ENCODE measurements around the gene HGF. TPM values are rescaled to one million over a fixed set of nuclear protein-coding genes. Genes with fewer than 3 reads are reported as not detected.
A peak's percentile ranks its signal among the peaks of the same experiment; 100 is the strongest.

HGF gene
- total RNA-seq, 1 donor: 33.2 TPM

DNA sequence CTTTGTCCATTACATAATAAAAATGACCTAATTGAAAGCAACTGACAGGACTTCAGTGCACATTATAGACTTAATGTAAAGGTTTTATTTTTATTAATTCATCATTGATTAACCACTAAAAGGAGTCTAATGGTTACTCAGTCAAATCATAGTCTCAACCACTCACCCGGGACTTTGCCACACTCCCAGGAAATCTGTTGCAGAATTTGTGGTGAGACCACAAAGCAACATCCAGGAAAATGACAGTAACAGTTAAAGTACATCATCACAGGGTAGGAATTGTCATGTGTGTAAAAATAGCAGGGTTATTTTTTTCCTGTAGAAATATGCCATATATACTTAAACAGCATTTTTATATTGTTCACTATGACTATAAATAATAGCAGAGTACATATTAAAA lies 6.3 kb upstream of the HGF start:
- no peak overlapping the region for H3K4me3 ChIP-seq (ENCODE audit: low read depth, low read length)
- peak; percentile 48 for DNase-seq (ENCODE audit: low read depth)
- TF ChIP-seq, protein P1, sequence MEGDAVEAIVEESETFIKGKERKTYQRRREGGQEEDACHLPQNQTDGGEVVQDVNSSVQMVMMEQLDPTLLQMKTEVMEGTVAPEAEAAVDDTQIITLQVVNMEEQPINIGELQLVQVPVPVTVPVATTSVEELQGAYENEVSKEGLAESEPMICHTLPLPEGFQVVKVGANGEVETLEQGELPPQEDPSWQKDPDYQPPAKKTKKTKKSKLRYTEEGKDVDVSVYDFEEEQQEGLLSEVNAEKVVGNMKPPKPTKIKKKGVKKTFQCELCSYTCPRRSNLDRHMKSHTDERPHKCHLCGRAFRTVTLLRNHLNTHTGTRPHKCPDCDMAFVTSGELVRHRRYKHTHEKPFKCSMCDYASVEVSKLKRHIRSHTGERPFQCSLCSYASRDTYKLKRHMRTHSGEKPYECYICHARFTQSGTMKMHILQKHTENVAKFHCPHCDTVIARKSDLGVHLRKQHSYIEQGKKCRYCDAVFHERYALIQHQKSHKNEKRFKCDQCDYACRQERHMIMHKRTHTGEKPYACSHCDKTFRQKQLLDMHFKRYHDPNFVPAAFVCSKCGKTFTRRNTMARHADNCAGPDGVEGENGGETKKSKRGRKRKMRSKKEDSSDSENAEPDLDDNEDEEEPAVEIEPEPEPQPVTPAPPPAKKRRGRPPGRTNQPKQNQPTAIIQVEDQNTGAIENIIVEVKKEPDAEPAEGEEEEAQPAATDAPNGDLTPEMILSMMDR (IDR thresholded peaks at IDR 0.05; ENCODE audit: insufficient read depth, low read depth, low read length): no peak

DNA sequence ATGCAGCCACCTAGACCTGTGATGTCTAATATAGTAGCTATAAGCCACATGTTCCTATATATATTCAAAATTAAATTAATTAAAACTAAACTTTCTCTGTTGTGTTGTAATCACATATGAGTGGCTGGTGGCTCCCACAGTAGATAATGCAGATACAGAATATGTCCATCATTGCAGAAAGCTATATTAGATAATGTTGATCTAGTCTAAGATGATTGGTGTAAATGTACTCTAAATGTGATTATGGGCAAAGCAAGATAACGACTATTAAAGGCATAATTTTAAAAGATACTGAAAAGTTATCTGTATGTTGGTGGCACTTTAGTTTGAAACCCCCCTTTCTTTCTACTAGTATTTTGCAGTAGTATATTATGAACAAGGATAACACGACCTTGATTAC lies 5.7 kb upstream of the HGF start:
- no peak overlapping the region for H3K4me3 ChIP-seq (ENCODE audit: low read depth, low read length)
- TF ChIP-seq, protein P1 (IDR thresholded peaks at IDR 0.05; ENCODE audit: insufficient read depth, low read depth, low read length): no peak
- DNase-seq (ENCODE audit: low read depth): no peak

DNA sequence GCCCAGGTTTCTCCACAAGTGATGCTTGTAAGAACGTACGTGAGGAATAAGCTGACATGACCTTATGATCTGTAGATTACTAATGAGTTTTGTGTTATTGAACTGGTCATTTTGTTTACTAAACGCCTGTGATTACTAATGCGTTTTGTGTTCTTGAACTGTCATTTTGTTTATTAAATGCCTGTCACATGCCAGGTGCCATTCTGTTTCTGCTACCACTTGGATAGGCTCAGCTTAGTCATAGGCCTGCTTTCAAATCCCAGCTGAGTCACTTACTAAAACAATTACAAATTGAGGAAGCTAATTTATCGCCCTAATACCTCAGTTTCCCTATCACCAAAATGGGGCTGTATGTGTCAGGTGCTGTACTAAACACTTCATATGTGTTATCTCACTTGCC lies 4.7 kb upstream of the HGF start:
- TF ChIP-seq, protein P1 (IDR thresholded peaks at IDR 0.05; ENCODE audit: insufficient read depth, low read depth, low read length): no peak
- no peak overlapping the region for H3K4me3 ChIP-seq (ENCODE audit: low read depth, low read length)
- peak; percentile 41 for DNase-seq (ENCODE audit: low read depth)

DNA sequence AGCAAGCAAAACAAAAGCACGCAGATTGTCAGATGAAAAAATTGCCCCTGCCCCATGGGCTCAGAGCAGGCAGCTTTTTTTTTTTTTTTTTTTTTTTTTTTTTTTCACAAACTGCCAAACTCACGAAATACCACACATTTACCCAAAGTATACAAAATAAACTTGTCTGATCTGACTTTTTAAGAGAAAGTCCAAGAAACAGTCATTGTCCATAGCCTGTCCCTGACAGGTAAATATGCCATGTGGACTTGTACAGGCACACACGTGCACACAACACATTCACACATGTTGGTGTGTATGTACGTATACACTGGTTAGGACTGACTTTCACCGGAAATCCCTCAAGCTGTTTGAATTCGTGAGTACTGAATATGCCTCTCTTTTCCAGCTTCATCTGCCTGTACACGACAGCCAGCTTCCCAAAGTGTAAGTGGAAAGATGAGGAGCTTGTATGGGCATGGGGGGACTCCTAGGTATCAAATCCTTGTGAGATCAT lies 929 bp upstream of the HGF start:
- no peak overlapping the region for H3K4me3 ChIP-seq (ENCODE audit: low read depth, low read length)
- TF ChIP-seq, protein P1 (IDR thresholded peaks at IDR 0.05; ENCODE audit: insufficient read depth, low read depth, low read length): no peak
- DNase-seq (ENCODE audit: low read depth): peak; percentile 51

DNA sequence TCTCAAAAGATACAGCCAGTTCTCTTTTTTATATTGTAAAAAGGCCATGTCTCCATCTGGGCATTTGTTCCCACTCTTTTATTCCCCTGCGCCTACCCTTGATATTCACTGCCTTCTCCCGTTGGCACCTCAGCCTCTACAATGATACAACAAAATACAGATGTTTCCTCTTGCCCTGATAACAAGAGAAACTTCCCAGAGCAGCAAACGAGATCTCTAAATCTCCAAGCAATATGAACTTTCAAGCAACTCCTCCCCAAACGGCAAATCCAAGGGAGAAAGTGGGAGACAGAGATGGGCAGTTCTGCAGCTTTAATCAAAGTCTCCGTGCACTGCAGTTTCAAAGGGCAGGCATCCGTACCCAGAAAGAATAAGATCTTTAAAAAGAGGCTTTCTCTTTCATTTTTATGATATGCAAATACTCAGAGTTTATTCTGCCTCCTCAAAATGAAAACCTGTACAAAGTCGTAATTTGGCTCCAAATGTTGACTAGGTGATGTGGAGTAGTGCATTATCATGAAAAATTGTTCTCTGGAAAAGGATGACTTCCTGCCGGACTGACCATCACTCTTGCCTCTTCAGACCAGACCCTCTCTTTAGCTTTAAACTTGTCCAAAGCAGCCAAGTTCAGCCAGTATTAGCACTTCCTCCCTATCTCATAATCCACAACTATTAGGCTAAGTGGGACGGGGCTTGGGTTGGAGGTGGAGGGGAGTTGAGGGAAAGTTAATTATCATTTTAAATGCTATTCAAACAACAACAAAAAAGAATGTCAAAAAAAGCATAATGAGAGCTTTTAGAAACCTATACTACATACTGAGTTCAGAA lies 682 bp downstream of the HGF start:
- H3K4me3 ChIP-seq (ENCODE audit: low read depth, low read length): peak overlapping the region; percentile 83

DNA sequence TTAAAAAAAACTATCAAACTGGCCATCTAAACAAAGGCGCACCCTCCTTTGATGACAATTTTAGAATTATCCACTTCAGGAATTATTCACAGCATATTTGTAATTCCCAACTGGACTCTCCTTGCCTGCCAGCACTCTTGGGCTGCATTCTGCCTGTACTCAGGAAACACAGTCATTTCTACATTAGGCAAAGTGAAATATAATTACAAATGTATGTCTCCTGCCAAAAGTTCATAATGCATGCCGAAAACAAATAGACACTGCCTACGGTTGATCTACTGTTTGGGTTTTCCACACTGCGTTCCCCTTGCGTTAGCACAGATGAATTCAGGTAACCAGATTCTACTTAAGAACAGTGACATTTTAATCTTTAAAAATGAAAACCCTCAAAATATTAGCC lies 1.9 kb downstream of the HGF start:
- H3K4me3 ChIP-seq (ENCODE audit: low read depth, low read length): peak overlapping the region; percentile 83
- DNase-seq (ENCODE audit: low read depth): peak; percentile 35
- TF ChIP-seq, protein P1 (IDR thresholded peaks at IDR 0.05; ENCODE audit: insufficient read depth, low read depth, low read length): no peak

More for the DNA sequence above, 682 bp downstream of the HGF start:
- TF ChIP-seq, protein P1 (IDR thresholded peaks at IDR 0.05; ENCODE audit: insufficient read depth, low read depth, low read length): no peak
- peak; percentile 36 for DNase-seq (ENCODE audit: low read depth)

Data from fibroblast of villous mesenchyme (primary cell).